T-helper 2 cell treated with Interferon-gamma antibody and Interleukin-4, amounts not matched to agents 5 μg/mL and 100 μg/mL, for 36 hours (primary cell): ENCODE data around the gene EIF3B.
A peak's percentile ranks its signal among the peaks of the same experiment; 100 is the strongest.
"Not testable (repeated sequence)": the region's sequence is repeated elsewhere in the genome, so short reads cannot be mapped to it uniquely, and the experiment has no call there.

Experiments
- DNase-seq: peaks from one replicate; pipeline ENCODE4 v3.0.0; 2021; ENCODE audit warnings: low spot score
- H3K27ac Mint-ChIP-seq: one replicate; pipeline ENCODE4 v1.8.0; 2021; ENCODE audit warnings: mild to moderate bottlenecking, mixed read lengths
- H3K27me3 Mint-ChIP-seq: one replicate; pipeline ENCODE4 v1.8.0; 2021; ENCODE audit warnings: low read depth, mixed read lengths
- H3K36me3 Mint-ChIP-seq: one replicate; pipeline ENCODE4 v1.8.0; 2021; ENCODE audit warnings: low read depth, mixed read lengths
- H3K4me1 Mint-ChIP-seq: one replicate; pipeline ENCODE4 v1.8.0; 2021; ENCODE audit warnings: low read depth, mixed read lengths
- H3K4me3 Mint-ChIP-seq: one replicate; pipeline ENCODE4 v1.8.0; 2022; ENCODE audit warnings: mild to moderate bottlenecking, moderate library complexity, mixed read lengths
- H3K9me3 Mint-ChIP-seq: one replicate; pipeline ENCODE4 v1.8.0; 2021; ENCODE audit warnings: mixed read lengths

Gene EIF3B

DNA sequence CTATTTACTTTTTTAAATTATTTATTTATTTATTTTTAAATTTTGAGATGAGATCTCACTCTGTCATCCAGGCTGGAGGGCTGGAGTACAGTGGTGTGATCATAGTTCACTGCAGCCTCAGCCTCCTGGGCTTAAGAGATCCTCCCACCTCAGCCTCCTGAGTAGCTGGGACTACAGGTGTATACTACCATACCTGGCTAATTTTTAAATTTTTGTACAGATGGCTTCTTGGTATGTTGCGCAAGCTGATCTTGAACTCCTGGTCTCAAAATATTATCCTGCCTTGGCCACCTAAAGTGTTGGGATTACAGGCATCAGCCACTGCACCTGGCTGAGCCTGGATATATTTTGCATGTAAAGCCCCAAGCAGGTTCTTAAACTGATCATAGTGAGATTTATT lies 56.4 kb downstream of the EIF3B start:
- H3K4me1 Mint-ChIP-seq: peaks cover 58% of the 10 kb centered on the region
- H3K9me3 Mint-ChIP-seq: no peaks in the 10 kb centered on the region
- no peak overlapping the region for H3K27ac Mint-ChIP-seq
- H3K27me3 Mint-ChIP-seq: no peaks in the 10 kb centered on the region
- H3K36me3 Mint-ChIP-seq: peaks cover 43% of the 10 kb centered on the region
- no peak for DNase-seq
- H3K4me3 Mint-ChIP-seq: no peak overlapping the region

- Mint-ChIP-seq H3K27ac (no peak overlapping the region), H3K27me3 (no peaks in the 10 kb centered on the region), H3K9me3 (no peaks in the 10 kb centered on the region), H3K36me3 (peaks cover 46% of the 10 kb centered on the region), H3K4me3 (no peak overlapping the region), H3K4me1 (peaks cover 60% of the 10 kb centered on the region)
- no peak for DNase-seq
Observed at GRCh38 chr7:2411815-2412586, 57.4 kb downstream of the EIF3B start.

DNA sequence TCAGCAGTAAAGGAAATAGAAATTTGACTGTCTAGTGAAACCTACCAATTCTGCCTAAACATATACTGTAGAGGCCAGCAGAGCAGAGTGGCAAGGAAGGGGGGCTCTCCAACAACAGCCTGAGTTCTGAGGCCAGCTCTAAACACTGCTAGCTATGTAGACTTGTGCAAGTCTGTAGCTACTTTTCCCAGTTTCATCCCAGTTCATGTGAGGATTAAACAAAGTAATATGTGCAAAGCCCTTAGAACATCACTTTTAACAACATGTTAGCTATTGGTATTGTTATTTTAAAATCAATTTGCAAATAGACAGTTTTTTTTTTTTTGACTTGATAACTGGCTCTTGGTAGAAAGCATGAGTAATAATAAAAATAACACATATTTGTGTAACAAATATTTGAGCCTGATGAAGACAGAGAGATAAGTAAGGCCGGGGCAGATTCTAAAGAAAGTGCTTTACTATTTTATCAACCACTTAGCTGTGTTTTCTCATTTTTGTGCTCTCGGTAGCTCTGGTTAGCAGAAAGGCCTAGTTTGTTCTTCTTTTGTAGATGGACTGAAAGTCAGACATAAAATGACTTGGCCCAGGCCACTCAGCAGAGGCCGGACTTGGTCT lies 58.1 kb downstream of the EIF3B start:
- Mint-ChIP-seq H3K27ac (no peak overlapping the region), H3K27me3 (no peaks in the 10 kb centered on the region), H3K4me3 (no peak overlapping the region), H3K9me3 (no peaks in the 10 kb centered on the region), H3K36me3 (peaks cover 48% of the 10 kb centered on the region), H3K4me1 (peaks cover 64% of the 10 kb centered on the region)
- DNase-seq: no peak

DNA sequence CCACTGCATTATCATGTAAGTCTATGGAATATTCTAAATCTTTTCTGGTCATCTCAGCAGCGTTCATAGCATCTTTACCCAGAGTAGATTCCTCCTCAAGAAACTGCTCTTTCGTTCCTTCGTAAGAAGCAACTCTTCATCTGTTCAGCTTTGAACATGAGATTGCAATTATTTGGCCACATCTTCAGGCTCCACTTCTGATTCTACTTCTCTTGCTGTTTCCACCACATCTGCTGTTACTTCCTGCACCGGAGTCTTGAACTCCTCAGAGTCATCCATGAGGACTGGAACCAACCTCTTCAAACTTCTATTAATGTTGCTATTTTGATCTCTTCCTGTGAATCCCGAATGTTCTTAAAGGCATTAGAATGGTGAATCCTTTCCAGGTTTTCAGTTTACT lies 61.4 kb downstream of the EIF3B start:
- no peak for DNase-seq
- Mint-ChIP-seq H3K27ac (no peak overlapping the region), H3K9me3 (no peaks in the 10 kb centered on the region), H3K27me3 (no peaks in the 10 kb centered on the region), H3K36me3 (peaks cover 38% of the 10 kb centered on the region), H3K4me3 (no peak overlapping the region), H3K4me1 (peaks cover 44% of the 10 kb centered on the region)

- Mint-ChIP-seq H3K36me3 (peaks cover 38% of the 10 kb centered on the region), H3K4me3 (no peak overlapping the region), H3K27me3 (no peaks in the 10 kb centered on the region), H3K4me1 (peaks cover 43% of the 10 kb centered on the region), H3K27ac (no peak overlapping the region), H3K9me3 (no peaks in the 10 kb centered on the region)
- DNase-seq: no peak
Observed at GRCh38 chr7:2416650-2417049, 62.0 kb downstream of the EIF3B start.

- DNase-seq, H3K4me3 Mint-ChIP-seq, H3K27ac Mint-ChIP-seq, H3K9me3 Mint-ChIP-seq, H3K27me3 Mint-ChIP-seq: not testable (repeated sequence)
- Mint-ChIP-seq H3K36me3 (peaks cover 41% of the 10 kb centered on the region), H3K4me1 (peaks cover 41% of the 10 kb centered on the region)
Observed at GRCh38 chr7:2417178-2417577, 62.6 kb downstream of the EIF3B start.

- peak; percentile 48 for DNase-seq
- Mint-ChIP-seq H3K4me3 (peak overlapping the region; percentile 39), H3K27ac (no peak overlapping the region), H3K4me1 (peaks cover 34% of the 10 kb centered on the region), H3K9me3 (no peaks in the 10 kb centered on the region), H3K36me3 (peaks cover 38% of the 10 kb centered on the region), H3K27me3 (no peaks in the 10 kb centered on the region)
Observed at GRCh38 chr7:2417981-2418481, 63.4 kb downstream of the EIF3B start.

DNA sequence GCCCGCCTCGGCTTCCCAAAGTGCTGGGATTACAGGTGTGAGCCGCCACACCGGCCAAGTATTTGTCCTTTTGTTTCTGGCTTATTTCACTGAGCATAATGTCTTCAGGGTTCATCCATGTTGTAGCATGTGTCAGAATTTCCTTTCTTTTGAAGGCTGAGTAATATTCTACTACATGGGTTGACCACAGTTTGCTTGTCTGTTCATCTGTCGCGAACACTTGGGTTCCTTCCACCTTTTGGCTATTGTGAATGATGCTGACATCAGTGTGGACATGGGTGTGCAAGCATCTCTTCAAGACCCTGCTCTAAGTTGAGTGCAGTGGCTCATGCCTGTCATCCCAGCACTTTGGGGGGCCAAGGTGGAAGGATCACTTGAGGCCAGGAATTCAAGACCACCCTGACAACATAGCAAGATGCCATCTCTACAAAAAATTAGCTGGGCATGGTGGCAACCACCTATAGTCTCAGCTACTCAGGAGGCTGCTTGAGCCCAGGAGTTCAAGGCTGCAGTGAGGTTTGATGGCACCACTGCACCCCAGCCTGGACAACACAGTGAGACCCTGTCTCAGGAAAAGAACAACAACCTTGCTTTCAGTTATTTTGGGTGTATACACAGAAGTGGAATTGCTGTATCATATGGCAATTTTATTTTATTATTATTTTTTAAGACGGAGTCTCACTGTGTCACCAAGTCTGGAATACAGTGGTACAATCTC lies 65.7 kb downstream of the EIF3B start:
- Mint-ChIP-seq H3K9me3 (no peaks in the 10 kb centered on the region), H3K27ac (no peak overlapping the region), H3K4me1 (peaks cover 30% of the 10 kb centered on the region), H3K27me3 (no peaks in the 10 kb centered on the region), H3K36me3 (peaks cover 36% of the 10 kb centered on the region), H3K4me3 (no peak overlapping the region)
- DNase-seq: no peak

GRCh38 chr7:2421943-2422310 lies 67.3 kb downstream of the EIF3B start:
- Mint-ChIP-seq H3K4me1 (peaks cover 19% of the 10 kb centered on the region), H3K27me3 (no peaks in the 10 kb centered on the region), H3K36me3 (peaks cover 26% of the 10 kb centered on the region), H3K9me3 (no peaks in the 10 kb centered on the region), H3K27ac (no peak overlapping the region), H3K4me3 (no peak overlapping the region)
- no peak for DNase-seq

DNA sequence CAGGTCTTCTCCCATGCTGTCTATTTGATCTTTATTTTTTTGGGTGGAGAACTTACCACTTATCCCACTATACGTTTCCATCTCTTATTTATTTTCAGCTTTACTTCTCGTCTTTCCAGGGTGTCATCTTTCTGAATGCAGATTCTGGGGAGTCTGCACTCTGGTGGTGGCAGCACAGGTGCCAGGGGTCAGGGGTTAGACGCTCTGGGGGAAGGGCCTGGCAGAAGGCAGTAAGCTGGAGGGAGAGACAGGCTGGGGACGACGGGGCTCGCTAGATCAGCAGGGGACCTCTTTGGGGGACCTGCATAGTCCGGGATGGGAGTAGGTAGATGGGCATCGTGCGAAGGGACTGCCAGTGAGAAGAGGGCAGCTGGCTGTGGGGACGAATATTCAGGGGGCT lies 71.1 kb downstream of the EIF3B start:
- DNase-seq: no peak
- Mint-ChIP-seq H3K9me3 (peaks cover 2% of the 10 kb centered on the region), H3K4me3 (no peak overlapping the region), H3K27ac (no peak overlapping the region), H3K27me3 (no peaks in the 10 kb centered on the region), H3K4me1 (peaks cover 17% of the 10 kb centered on the region), H3K36me3 (peaks cover 25% of the 10 kb centered on the region)
